GM12873 (cell line): Measurements from ENCODE around the gene PFDN6.

ENCODE experiments used
- TF ChIP-seq, protein P1 (sequence below): IDR thresholded peaks from 2 replicates; pipeline ENCODE4 v1.5.1; 2012; ENCODE audit warnings: low read depth, mild to moderate bottlenecking, moderate library complexity, low read length, control low read depth; ENCODE audit not compliant: insufficient read depth; ENCODE audit errors: missing control alignments

The PFDN6 gene

DNA sequence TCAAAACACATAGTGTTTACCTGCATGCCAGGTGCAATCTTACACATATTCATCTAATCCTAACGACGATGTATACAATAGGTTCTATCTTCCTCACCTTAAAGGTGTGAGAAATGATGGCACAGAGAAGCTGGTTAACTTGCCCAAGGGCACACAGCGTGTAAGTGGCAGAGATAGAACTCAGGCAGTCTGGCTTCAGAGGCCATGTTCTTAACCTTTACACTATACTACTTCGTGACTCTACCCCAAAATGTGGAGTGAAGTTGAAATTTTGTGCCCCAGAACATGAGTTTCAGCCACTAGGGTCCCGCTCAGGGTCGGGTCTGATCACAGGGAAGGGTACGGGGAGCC, 18.3 kb upstream of the PFDN6 start:
- TF ChIP-seq, protein P1, sequence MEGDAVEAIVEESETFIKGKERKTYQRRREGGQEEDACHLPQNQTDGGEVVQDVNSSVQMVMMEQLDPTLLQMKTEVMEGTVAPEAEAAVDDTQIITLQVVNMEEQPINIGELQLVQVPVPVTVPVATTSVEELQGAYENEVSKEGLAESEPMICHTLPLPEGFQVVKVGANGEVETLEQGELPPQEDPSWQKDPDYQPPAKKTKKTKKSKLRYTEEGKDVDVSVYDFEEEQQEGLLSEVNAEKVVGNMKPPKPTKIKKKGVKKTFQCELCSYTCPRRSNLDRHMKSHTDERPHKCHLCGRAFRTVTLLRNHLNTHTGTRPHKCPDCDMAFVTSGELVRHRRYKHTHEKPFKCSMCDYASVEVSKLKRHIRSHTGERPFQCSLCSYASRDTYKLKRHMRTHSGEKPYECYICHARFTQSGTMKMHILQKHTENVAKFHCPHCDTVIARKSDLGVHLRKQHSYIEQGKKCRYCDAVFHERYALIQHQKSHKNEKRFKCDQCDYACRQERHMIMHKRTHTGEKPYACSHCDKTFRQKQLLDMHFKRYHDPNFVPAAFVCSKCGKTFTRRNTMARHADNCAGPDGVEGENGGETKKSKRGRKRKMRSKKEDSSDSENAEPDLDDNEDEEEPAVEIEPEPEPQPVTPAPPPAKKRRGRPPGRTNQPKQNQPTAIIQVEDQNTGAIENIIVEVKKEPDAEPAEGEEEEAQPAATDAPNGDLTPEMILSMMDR, result peak; percentile 32

GRCh38 chr6:33271468-33272274, 17.7 kb upstream of the PFDN6 start, which contains the start of the genes RPS18 and VPS52:
RPS18 (plus strand) TSS chr6:33272075; CDS start chr6:33272120, 45 bp downstream.
VPS52 (minus strand) TSS chr6:33271876; CDS start chr6:33271675, 201 bp downstream.
- TF ChIP-seq, protein P1, result no peak

- TF ChIP-seq, protein P1, result no peak
Measured at GRCh38 chr6:33272275-33273128, 16.9 kb upstream of the PFDN6 start.

DNA sequence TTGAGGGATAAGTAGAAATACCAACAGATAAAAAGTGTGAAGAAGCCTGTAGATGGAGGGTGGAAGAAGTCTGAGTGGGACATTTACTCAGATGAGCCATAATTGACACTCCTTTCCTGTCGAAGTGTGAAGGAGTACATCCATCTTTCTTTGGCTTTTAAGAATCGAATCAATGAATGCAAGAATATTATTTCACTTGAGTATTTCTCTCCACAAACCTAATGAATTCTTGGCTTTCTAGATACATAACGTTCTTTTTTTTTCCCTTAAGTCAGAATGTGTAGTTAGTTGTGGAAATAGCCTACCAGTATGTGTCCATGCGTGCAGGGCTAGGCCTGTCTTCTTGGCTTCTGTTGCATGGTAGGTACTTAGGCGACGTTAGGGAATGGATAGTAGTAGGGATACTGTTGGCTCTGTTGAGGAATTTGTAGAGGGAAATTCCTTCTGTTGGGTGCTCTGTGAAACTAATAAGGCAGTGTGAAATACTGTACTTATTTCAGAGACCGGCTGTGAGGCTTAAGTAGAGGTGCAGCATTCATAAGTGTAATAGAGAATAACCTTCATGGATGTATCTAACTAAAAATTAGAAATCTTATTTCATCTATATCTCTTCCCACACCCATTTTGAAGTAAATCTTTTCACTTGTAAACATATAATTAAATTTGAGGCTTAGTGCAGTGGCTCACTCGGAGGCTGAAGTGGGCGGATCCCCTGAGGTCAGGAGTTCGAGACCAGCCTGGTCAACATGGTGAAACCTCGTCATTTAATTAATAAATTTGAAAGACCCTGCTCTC, 16.1 kb upstream of the PFDN6 start:
- TF ChIP-seq, protein P1, result no peak

DNA sequence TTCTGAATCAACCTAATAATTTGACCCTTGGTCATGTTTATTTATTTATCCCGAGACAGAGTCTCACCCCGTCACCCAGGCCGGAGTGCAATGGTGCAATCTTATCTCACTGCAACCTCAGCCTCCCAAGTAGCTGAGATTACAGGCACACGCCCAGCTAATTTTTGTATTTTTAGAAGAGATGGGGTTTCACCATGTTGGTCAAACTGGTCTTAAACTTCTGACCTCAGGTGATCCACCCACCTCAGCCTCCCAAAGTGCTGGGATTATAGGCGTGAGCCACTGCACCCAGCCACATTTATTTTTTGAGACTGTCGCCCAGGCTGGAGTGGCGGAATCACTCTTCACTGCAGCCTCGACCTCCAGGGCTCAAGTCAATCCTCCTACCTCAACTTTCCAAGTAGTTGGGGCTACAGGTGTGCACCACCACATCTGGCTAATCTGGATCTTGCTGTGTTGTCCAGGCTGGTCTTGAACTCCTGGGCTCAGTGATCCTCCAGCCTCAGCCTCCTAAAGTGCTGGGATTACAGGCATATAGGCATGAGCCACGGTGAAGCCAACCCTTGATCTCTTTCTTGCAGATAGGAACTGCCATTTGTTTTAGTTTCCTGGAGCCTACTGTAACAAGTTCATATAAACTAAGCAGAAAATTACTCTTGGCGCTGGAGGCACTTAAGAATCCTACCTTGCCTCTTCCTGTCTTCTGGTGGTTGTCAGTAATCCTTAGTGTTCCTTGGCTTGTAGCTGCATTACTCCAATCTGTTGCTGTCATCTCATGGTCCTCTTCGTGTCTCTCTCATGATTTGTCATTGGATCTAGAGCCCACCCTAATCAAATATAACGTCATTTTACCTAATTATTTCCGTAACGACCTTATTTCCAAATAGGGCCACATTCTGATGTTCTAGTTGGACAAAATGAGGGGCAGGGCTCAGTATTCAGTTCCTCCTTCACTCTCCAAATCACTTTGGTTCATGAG, 15.2 kb upstream of the PFDN6 start:
- TF ChIP-seq, protein P1, result no peak

DNA sequence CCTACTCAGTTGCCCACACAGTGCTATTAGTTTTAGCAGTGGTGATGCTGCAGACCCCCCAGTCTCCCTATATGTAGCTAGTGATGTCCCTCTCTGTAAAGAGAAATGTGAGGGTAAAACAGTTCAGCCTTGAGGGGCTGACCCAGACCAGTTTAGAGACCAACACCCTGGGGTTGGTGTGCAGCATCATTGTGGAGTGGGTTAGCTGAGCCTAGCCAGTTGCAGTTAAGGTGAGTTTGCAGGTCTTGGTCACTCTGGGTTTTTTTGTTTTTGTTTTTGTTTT, 12.9 kb upstream of the PFDN6 start:
- TF ChIP-seq, protein P1, result no peak
